Tibial nerve (tissue), 4 donors: Measurements from ENCODE around the gene ARHGAP15. TPM values are rescaled to one million over a fixed set of nuclear protein-coding genes. Genes with fewer than 3 reads are reported as not detected.

Experiments used
- DNase-seq, 2 donors: peaks; one replicate each; pipeline ENCODE4 v3.0.0-alpha.2; 2019; ENCODE audit warnings: low spot score in 2 of 2
- H3K27ac ChIP-seq, 4 donors: fragments of 200-600 bp; sonication (generic) in 3 of 4; one replicate each; pipeline ENCODE4 v1.5.1; 2017 to 2019; ENCODE audit warnings: mild to moderate bottlenecking in 1 of 4
- H3K27me3 ChIP-seq, 2 donors: fragments of 200-600 bp; sonication (generic) in 1 of 2; one replicate each; pipeline versions ENCODE4 v1.5.1 to v1.6.0; 2017 to 2019
- H3K36me3 ChIP-seq, 3 donors: fragments of 200-600 bp; sonication (generic); one replicate each; pipeline ENCODE4 v1.5.1; 2018 to 2019
- H3K4me1 ChIP-seq, 4 donors: fragments of 200-600 bp; sonication (generic) in 3 of 4; one replicate each; pipeline ENCODE4 v1.5.1; 2017 to 2019
- H3K4me3 ChIP-seq, 4 donors: fragments of 200-600 bp; sonication (generic) in 3 of 4; one replicate each; pipeline ENCODE4 v1.5.1; 2017 to 2019; ENCODE audit warnings: mild to moderate bottlenecking in 1 of 4, moderate library complexity in 1 of 4
- H3K9me3 ChIP-seq, 4 donors: fragments of 200-600 bp; sonication (generic) in 3 of 4; one replicate each; pipeline ENCODE4 v1.5.1; 2017 to 2019
- EP300 ChIP-seq, 2 donors: sonication (generic); formaldehyde crosslinking; IDR thresholded peaks; one replicate each; pipeline ENCODE4 v1.6.1; 2017; ENCODE audit warnings: antibody characterized with exemption in 2 of 2, mild to moderate bottlenecking in 1 of 2
- POLR2A ChIP-seq, 2 donors: fragments of 450-650 bp; IDR thresholded peaks; one replicate each; pipeline ENCODE4 v1.6.1; 2017; ENCODE audit warnings: antibody characterized with exemption in 2 of 2, mild to moderate bottlenecking in 2 of 2, moderate library complexity in 2 of 2
- WGBS, 2 donors: methylation state at CpG; one replicate each; pipeline ENCODE4 v1.1.5; 2018; 5-methylcytosine and 5-hydroxymethylcytosine counted together
- total RNA-seq, 4 donors: library from RNA; depleted of rRNA; stranded (reverse); fragments of >200 nt; gene quantifications; one replicate each; pipeline ENCODE4 v1.1.0, GENCODE V29; 2016
- TF ChIP-seq, protein P1 (sequence below), 5 experiments: fragments of 200-600 bp in 3 of 5; fragments of 450-650 bp in 2 of 5; sonication (generic) in 3 of 5; IDR thresholded peaks; one replicate each; pipeline ENCODE4 v1.5.1; 2016 to 2019; ENCODE audit warnings: antibody characterized with exemption in 5 of 5, mild to moderate bottlenecking in 3 of 5, moderate library complexity in 2 of 5

ARHGAP15 gene
- total RNA-seq, 4 donors from 2014 or later: 22.6 to 47.4 (median 35.9) TPM

DNA sequence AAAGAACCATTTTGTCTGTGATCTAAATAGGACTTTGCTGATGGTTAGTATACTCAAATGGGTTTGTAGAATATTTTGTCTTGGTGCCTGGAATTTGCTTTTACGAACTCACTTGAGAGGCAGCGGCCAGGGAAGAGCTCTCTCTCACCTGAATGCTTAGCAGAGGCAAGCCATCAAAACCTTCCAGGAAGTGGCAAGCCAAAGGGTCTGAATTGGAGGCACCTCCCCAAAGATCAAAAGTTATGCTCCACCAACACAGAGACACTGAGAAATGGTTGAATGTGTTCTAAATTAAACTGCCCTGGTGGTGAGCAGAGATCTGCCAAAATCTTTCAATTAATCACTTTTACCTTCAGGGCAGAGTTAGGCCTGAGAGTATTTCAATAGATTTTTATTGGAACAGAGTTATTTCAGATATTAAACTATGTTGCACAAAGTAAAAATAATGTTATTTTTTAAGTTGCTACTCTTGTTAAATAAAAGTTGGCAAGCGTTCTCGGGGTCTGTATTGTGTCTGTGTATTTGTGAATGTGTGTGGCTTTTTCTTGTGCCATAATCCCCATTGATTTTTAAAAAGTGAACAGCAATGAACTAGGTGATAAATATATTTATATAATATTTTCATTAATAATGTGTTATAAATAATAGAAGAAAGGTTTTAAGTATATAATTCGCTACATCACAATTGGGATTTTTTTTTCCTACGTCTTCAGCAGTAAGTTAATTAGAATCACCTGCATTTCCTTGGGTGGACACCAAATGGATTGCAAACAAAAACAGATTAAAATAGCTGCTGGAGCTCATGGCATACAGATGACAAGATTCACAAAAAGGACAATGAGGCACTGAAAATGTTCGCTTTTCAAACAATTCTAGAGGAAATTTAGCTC lies 416.1 kb downstream of the ARHGAP15 start:
- no peak overlapping the region for H3K4me3 ChIP-seq
- TF ChIP-seq, protein P1, sequence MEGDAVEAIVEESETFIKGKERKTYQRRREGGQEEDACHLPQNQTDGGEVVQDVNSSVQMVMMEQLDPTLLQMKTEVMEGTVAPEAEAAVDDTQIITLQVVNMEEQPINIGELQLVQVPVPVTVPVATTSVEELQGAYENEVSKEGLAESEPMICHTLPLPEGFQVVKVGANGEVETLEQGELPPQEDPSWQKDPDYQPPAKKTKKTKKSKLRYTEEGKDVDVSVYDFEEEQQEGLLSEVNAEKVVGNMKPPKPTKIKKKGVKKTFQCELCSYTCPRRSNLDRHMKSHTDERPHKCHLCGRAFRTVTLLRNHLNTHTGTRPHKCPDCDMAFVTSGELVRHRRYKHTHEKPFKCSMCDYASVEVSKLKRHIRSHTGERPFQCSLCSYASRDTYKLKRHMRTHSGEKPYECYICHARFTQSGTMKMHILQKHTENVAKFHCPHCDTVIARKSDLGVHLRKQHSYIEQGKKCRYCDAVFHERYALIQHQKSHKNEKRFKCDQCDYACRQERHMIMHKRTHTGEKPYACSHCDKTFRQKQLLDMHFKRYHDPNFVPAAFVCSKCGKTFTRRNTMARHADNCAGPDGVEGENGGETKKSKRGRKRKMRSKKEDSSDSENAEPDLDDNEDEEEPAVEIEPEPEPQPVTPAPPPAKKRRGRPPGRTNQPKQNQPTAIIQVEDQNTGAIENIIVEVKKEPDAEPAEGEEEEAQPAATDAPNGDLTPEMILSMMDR (IDR thresholded peaks at IDR 0.05): no peak
- no peak for TF ChIP-seq POLR2A (IDR thresholded peaks at IDR 0.05)
- no peak for TF ChIP-seq EP300 (IDR thresholded peaks at IDR 0.05)
- DNase-seq: no peak
- H3K36me3 ChIP-seq: no peaks in the 10 kb centered on the region
- peaks cover 0 to 18% (median 2%) of the 10 kb centered on the region in 4 donors for H3K4me1 ChIP-seq
- H3K9me3 ChIP-seq: no peaks in the 10 kb centered on the region
- 53 to 54% methylated on average over 7 of the region's 7 CpGs for WGBS, 2 donors
- H3K27ac ChIP-seq: peak overlapping the region; percentile 38 to 79 (median 67)
- H3K27me3 ChIP-seq: no peaks in the 10 kb centered on the region

- no peak for DNase-seq
- Histone ChIP-seq H3K27ac (peak overlapping the region; percentile 38 to 79 (median 67)), H3K4me1 (peaks cover 0 to 18% (median 2%) of the 10 kb centered on the region in 4 donors), H3K9me3 (no peaks in the 10 kb centered on the region), H3K4me3 (no peak overlapping the region), H3K36me3 (no peaks in the 10 kb centered on the region), H3K27me3 (no peaks in the 10 kb centered on the region)
- TF ChIP-seq EP300 (IDR thresholded peaks at IDR 0.05) (no peak), POLR2A (IDR thresholded peaks at IDR 0.05) (no peak)
- TF ChIP-seq, protein P1 (IDR thresholded peaks at IDR 0.05): no peak
- 24 to 30% methylated on average over 4 of the region's 4 CpGs for WGBS, 2 donors
Measured at GRCh38 chr2:143545949-143546255, 416.7 kb downstream of the ARHGAP15 start.

- 49% methylated on average over 2 of the region's 2 CpGs for WGBS, 2 donors
- TF ChIP-seq, protein P1 (IDR thresholded peaks at IDR 0.05): no peak
- TF ChIP-seq EP300 (IDR thresholded peaks at IDR 0.05) (no peak), POLR2A (IDR thresholded peaks at IDR 0.05) (no peak)
- no peak for DNase-seq
- no peak overlapping the region for H3K4me3 ChIP-seq
- no peaks in the 10 kb centered on the region for H3K9me3 ChIP-seq
- H3K4me1 ChIP-seq: peaks cover 0 to 18% (median 2%) of the 10 kb centered on the region in 4 donors
- H3K36me3 ChIP-seq: no peaks in the 10 kb centered on the region
- H3K27me3 ChIP-seq: no peaks in the 10 kb centered on the region
- no peak overlapping the region for H3K27ac ChIP-seq
Measured at GRCh38 chr2:143548032-143548431, 418.8 kb downstream of the ARHGAP15 start.

DNA sequence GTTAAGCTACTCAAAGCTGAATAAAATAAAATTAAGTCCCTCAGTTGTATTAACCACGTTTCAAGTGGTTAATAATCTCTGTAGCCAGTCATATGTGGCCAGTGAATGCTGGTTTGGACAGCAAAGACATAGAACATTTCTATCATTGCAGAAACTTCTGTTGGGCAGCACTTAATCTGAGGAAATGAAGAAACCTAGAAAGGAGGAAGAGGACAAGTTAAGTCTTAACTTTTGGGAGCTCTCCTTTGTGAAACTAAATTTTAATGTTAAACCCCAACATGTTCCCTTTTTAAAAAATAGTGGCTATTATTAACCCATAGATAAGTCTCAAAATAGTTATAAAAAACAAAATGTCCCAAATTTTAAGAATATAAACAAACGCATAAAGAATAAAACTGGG lies 421.3 kb downstream of the ARHGAP15 start:
- WGBS, 2 donors: 78 to 82% methylated on average over 2 of the region's 2 CpGs
- no peak for DNase-seq
- H3K27ac ChIP-seq: no peak overlapping the region
- peaks cover 0 to 16% (median 0%) of the 10 kb centered on the region in 4 donors for H3K4me1 ChIP-seq
- H3K9me3 ChIP-seq: no peaks in the 10 kb centered on the region
- no peak overlapping the region for H3K4me3 ChIP-seq
- H3K36me3 ChIP-seq: no peaks in the 10 kb centered on the region
- TF ChIP-seq EP300 (IDR thresholded peaks at IDR 0.05) (no peak), POLR2A (IDR thresholded peaks at IDR 0.05) (no peak)
- TF ChIP-seq, protein P1 (IDR thresholded peaks at IDR 0.05): no peak
- H3K27me3 ChIP-seq: no peaks in the 10 kb centered on the region

GRCh38 chr2:143551971-143552650 lies 422.9 kb downstream of the ARHGAP15 start:
- Histone ChIP-seq H3K4me3 (no peak overlapping the region), H3K27ac (no peak overlapping the region), H3K4me1 (peaks cover 0 to 7% (median 0%) of the 10 kb centered on the region in 4 donors), H3K27me3 (no peaks in the 10 kb centered on the region), H3K36me3 (peaks cover 0 to 4% (median 0%) of the 10 kb centered on the region in 3 donors), H3K9me3 (peaks cover 0 to 3% (median 0%) of the 10 kb centered on the region in 4 donors)
- WGBS, 2 donors: 69 to 73% methylated on average over 9 of the region's 9 CpGs
- DNase-seq: no peak
- TF ChIP-seq, protein P1 (IDR thresholded peaks at IDR 0.05): no peak
- TF ChIP-seq POLR2A (IDR thresholded peaks at IDR 0.05) (no peak), EP300 (IDR thresholded peaks at IDR 0.05) (no peak)
